Panc1 (cell line): ENCODE results near the gene SLX9.

Experiments
- POLR2AphosphoS5 ChIP-seq: IDR thresholded peaks from 2 replicates; pipeline ENCODE4 v1.6.1; 2012; ENCODE audit warnings: mild to moderate bottlenecking, low read depth, low read length, moderate library complexity
- TF ChIP-seq, protein P1 (sequence below): fragments of 450-650 bp; IDR thresholded peaks from 2 replicates; pipeline ENCODE4 v1.5.1; 2017; ENCODE audit warnings: mild to moderate bottlenecking

DNA sequence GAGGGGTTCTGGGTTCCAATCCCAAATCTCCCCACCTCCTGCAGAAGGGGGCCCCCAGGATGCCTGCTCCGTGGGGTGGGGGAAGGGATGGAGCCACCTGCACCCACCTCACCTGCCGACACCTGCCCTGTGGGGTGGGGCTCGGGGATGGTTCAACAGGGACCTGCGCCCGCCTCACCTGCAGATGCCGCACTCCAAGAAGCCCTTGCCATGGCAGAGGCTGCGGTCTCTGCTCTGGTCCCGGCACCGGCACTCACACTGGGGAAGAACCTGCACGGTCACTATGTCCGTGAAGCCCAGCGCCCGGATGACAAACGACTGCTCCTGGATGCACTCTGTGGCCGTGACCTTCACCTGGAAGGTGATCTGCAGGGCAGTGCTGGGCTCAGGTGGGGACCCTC is 48.2 kb upstream of the SLX9 start:
- no peak for TF ChIP-seq POLR2AphosphoS5
- TF ChIP-seq, protein P1, sequence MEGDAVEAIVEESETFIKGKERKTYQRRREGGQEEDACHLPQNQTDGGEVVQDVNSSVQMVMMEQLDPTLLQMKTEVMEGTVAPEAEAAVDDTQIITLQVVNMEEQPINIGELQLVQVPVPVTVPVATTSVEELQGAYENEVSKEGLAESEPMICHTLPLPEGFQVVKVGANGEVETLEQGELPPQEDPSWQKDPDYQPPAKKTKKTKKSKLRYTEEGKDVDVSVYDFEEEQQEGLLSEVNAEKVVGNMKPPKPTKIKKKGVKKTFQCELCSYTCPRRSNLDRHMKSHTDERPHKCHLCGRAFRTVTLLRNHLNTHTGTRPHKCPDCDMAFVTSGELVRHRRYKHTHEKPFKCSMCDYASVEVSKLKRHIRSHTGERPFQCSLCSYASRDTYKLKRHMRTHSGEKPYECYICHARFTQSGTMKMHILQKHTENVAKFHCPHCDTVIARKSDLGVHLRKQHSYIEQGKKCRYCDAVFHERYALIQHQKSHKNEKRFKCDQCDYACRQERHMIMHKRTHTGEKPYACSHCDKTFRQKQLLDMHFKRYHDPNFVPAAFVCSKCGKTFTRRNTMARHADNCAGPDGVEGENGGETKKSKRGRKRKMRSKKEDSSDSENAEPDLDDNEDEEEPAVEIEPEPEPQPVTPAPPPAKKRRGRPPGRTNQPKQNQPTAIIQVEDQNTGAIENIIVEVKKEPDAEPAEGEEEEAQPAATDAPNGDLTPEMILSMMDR: no peak
